ENCODE data around the gene ASTN1.

Gene ASTN1

GRCh38 chr1:176897350-176898236, 266.9 kb downstream of the ASTN1 start:
- H3K27ac Mint-ChIP-seq, result no peak overlapping the region
- H3K4me3 Mint-ChIP-seq, result no peak overlapping the region
- no peaks in the 10 kb centered on the region for H3K9me3 Mint-ChIP-seq
- H3K36me3 Mint-ChIP-seq (ENCODE audit: low read depth), result no peaks in the 10 kb centered on the region
- peaks cover 6% of the 10 kb centered on the region for H3K4me1 Mint-ChIP-seq (ENCODE audit: low read depth)
- H3K27me3 Mint-ChIP-seq (ENCODE audit: low read depth), result no peaks in the 10 kb centered on the region

DNA sequence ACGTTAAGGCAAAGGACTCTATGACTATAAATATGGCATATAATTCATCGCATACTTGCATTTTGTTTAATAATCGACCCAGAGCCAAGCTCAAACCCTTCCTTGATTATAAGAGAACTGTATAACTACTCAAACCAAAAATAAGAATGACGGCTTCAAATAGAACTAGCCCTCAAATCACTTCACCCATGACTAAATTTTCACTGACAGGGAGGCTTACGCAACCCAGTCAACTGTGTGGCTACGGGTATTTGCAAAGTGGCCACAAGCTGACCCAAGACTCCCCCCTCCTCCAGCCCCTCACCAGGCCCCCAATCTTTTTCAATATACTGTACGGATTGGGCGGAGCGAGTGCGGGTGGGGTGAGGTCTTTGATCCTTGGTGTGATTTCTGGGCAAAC, 268.3 kb downstream of the ASTN1 start:
- peaks cover 6% of the 10 kb centered on the region for H3K4me1 Mint-ChIP-seq (ENCODE audit: low read depth)
- no peaks in the 10 kb centered on the region for H3K36me3 Mint-ChIP-seq (ENCODE audit: low read depth)
- H3K27ac Mint-ChIP-seq, result no peak overlapping the region

DNA sequence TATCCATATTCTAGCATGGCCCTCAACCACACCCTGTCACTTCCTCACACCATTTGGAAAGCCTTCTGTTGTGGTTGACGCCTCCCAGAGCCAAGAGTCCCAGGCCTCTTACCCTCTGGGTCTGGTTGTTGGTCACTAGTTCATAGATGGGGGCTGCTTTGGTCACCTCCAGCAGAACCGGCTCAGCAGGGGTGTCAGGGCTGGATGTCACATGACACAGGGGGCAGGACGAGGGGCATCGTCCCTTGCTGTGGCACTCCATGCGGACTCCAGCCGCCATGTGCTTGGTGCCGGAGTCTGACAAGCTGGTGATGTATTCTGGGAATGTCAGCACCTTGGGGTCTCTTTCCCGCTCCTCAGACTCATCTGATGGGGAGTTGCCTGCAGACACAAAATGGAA, 270.1 kb downstream of the ASTN1 start:
- peaks cover 6% of the 10 kb centered on the region for H3K4me1 Mint-ChIP-seq (ENCODE audit: low read depth)
- H3K27ac Mint-ChIP-seq, result no peak overlapping the region
- H3K9me3 Mint-ChIP-seq, result no peaks in the 10 kb centered on the region

More for the DNA sequence above, 268.3 kb downstream of the ASTN1 start:
- Mint-ChIP-seq H3K9me3 (no peaks in the 10 kb centered on the region), H3K4me3 (no peak overlapping the region), H3K27me3 (ENCODE audit: low read depth) (no peaks in the 10 kb centered on the region)

DNA sequence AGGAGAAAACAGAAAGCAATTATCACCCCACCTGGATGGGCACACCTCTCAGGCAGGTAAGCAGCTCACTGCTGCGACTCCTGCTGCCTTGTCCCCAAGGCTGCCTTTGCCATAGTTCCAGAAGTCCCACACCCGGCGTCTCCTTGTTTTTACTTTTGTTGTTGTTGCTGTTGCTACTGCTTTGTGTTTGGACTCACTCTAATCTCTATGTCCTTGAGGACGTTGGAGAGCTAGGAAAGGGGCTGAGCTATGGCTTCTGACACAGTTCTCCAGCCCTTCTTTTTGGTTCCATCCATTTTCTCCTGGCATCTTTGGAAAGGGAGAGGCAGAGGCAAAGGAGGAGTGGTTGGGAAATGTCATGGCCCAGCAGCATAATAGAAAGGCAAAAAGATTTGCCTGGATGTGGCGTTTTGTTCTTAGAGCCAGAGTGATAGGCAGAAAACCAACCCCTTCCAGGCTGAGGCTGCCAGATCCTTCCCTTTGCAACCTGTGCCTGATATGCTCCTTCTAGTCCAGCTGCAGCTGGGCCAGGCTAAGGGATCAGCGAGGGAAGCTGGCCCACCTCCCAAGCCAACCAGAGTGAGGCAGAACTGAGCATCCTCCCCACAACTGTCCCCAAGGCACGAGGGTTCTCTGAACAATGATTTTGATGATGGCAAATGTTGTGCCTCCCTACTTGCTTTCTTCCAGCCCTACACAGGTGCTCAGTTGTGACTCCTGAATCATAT, 270.7 kb downstream of the ASTN1 start:
- Mint-ChIP-seq H3K9me3 (no peaks in the 10 kb centered on the region), H3K36me3 (ENCODE audit: low read depth) (no peaks in the 10 kb centered on the region)

More for the DNA sequence above, 270.1 kb downstream of the ASTN1 start:
- H3K4me3 Mint-ChIP-seq, result no peak overlapping the region
- no peaks in the 10 kb centered on the region for H3K27me3 Mint-ChIP-seq (ENCODE audit: low read depth)
- no peaks in the 10 kb centered on the region for H3K36me3 Mint-ChIP-seq (ENCODE audit: low read depth)

GRCh38 chr1:176888471-176889032, 276.0 kb downstream of the ASTN1 start:
- H3K9me3 Mint-ChIP-seq, result no peaks in the 10 kb centered on the region
- H3K27me3 Mint-ChIP-seq (ENCODE audit: low read depth), result no peaks in the 10 kb centered on the region
- no peak overlapping the region for H3K27ac Mint-ChIP-seq
- no peaks in the 10 kb centered on the region for H3K4me1 Mint-ChIP-seq (ENCODE audit: low read depth)
- H3K4me3 Mint-ChIP-seq, result no peak overlapping the region
- H3K36me3 Mint-ChIP-seq (ENCODE audit: low read depth), result no peaks in the 10 kb centered on the region

More for the DNA sequence above, 270.7 kb downstream of the ASTN1 start:
- peaks cover 6% of the 10 kb centered on the region for H3K4me1 Mint-ChIP-seq (ENCODE audit: low read depth)
- no peaks in the 10 kb centered on the region for H3K27me3 Mint-ChIP-seq (ENCODE audit: low read depth)
- no peak overlapping the region for H3K4me3 Mint-ChIP-seq
- H3K27ac Mint-ChIP-seq, result no peak overlapping the region

- no peaks in the 10 kb centered on the region for H3K9me3 Mint-ChIP-seq
- H3K36me3 Mint-ChIP-seq (ENCODE audit: low read depth), result no peaks in the 10 kb centered on the region
- no peaks in the 10 kb centered on the region for H3K27me3 Mint-ChIP-seq (ENCODE audit: low read depth)
- H3K27ac Mint-ChIP-seq, result no peak overlapping the region
- H3K4me1 Mint-ChIP-seq (ENCODE audit: low read depth), result no peaks in the 10 kb centered on the region
- no peak overlapping the region for H3K4me3 Mint-ChIP-seq
Measured at GRCh38 chr1:176885751-176886150, 278.8 kb downstream of the ASTN1 start.

DNA sequence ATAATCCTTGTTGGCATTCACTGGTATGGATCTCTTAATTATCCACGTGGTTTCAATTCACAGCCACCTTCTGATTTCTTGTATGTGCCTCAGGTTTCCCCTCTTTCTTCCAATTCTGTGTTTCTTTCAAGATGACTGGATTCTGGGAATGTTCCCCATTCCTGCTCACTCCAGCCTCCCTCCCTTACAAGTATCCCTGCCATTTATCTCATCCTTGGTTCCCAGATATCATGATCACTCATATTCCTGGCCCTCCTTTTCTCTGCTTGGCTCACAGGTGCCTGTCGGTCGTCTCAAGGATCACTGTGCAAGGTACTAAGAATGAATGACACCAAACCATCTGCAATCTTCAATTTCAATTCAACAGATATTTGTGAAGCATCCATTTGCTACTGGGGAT, 279.2 kb downstream of the ASTN1 start:
- Mint-ChIP-seq H3K27ac (no peak overlapping the region), H3K4me3 (no peak overlapping the region), H3K4me1 (ENCODE audit: low read depth) (no peaks in the 10 kb centered on the region), H3K36me3 (ENCODE audit: low read depth) (no peaks in the 10 kb centered on the region), H3K27me3 (ENCODE audit: low read depth) (no peaks in the 10 kb centered on the region), H3K9me3 (no peaks in the 10 kb centered on the region)

DNA sequence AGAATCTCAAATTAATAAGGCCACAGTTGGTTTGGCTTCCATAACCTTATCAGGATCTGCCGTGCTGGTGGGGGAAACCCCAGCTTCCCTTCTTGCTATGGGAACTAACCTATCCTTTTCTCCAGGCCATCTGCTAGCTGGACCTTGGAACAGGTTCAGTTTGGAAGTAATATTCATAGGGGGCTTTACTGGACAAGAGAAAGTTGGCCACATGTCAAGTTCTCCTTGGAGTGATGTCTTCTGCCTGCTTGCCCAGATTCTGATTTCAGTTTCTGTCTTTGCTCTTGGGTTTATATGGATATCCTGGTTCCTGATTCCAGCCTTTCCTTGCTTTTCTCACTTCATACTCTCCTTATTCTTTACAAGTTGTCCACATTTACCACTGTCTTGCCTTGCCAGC, 279.6 kb downstream of the ASTN1 start:
- Mint-ChIP-seq H3K9me3 (no peaks in the 10 kb centered on the region), H3K27ac (no peak overlapping the region), H3K27me3 (ENCODE audit: low read depth) (no peaks in the 10 kb centered on the region), H3K4me3 (no peak overlapping the region), H3K4me1 (ENCODE audit: low read depth) (no peaks in the 10 kb centered on the region), H3K36me3 (ENCODE audit: low read depth) (no peaks in the 10 kb centered on the region)

DNA sequence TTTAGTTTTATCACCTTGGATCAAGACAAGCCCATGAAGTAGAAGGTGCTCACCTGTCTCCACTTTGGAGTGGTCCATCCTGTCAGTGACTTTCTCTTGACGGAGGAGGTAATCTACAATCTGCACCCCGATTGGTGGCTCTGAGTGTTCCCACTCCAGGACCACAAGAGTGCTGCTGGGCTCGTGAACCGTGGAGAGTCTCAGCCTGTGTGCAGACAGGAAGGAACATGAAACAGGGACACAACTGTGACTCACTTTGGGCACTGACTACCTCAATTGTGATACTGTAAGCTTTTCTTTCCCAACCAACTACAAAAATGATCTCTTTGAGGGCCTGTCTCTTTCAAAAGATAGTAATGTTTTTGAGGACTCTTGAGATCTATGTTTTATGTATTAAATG, 280.2 kb downstream of the ASTN1 start:
- no peaks in the 10 kb centered on the region for H3K4me1 Mint-ChIP-seq (ENCODE audit: low read depth)
- H3K27ac Mint-ChIP-seq, result no peak overlapping the region
- H3K4me3 Mint-ChIP-seq, result no peak overlapping the region
- H3K36me3 Mint-ChIP-seq (ENCODE audit: low read depth), result no peaks in the 10 kb centered on the region
- H3K27me3 Mint-ChIP-seq (ENCODE audit: low read depth), result no peaks in the 10 kb centered on the region
- no peaks in the 10 kb centered on the region for H3K9me3 Mint-ChIP-seq

GRCh38 chr1:176880955-176881595, 283.4 kb downstream of the ASTN1 start:
- no peaks in the 10 kb centered on the region for H3K36me3 Mint-ChIP-seq (ENCODE audit: low read depth)
- no peaks in the 10 kb centered on the region for H3K9me3 Mint-ChIP-seq
- H3K4me1 Mint-ChIP-seq (ENCODE audit: low read depth), result no peaks in the 10 kb centered on the region
- no peak overlapping the region for H3K4me3 Mint-ChIP-seq
- H3K27ac Mint-ChIP-seq, result no peak overlapping the region
- H3K27me3 Mint-ChIP-seq (ENCODE audit: low read depth), result no peaks in the 10 kb centered on the region

DNA sequence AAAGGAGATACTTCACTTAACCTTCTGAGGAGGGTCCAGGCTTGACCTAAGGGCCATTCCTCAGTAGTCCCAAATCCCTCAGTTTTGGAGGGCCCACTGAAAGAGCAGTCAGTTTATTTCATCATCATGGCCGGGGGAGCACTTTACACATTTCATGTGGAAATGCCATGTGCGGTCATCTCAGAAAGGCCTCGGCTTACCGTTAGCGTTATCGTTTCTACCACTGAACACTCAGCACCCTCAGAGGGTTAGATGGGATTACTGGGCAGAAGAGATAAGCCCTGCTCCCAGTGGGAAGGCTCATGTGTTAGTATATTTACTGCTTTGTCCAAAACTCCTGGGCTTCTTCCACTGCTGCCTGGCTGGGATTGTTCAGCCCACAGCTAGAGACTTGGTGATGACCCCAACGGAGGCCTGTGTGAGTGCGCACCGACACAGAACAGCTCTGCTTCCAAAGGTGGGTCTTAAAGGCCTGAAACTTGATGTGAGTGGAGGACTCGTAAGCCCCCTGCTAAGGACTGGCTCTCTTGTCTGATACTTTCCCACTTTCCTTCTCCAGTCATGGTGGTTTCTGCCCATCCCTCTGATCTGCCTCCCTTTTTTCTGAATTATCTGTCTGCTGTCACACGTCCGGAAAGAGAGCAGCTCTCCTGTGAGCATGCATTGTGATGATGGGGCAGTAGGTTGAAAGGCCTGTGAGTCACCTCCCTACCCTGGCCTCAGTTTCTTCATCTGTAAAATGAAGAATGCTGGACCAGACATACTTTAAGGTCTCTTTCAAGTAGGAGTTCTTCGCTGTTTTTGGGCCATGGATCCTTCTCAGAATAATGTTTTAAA, 284.5 kb downstream of the ASTN1 start:
- no peaks in the 10 kb centered on the region for H3K36me3 Mint-ChIP-seq (ENCODE audit: low read depth)
- H3K4me3 Mint-ChIP-seq, result no peak overlapping the region
- no peak overlapping the region for H3K27ac Mint-ChIP-seq
- no peaks in the 10 kb centered on the region for H3K4me1 Mint-ChIP-seq (ENCODE audit: low read depth)
- H3K27me3 Mint-ChIP-seq (ENCODE audit: low read depth), result no peaks in the 10 kb centered on the region
- H3K9me3 Mint-ChIP-seq, result no peaks in the 10 kb centered on the region

- Mint-ChIP-seq H3K27ac (no peak overlapping the region), H3K9me3 (no peaks in the 10 kb centered on the region), H3K4me3 (no peak overlapping the region), H3K4me1 (ENCODE audit: low read depth) (no peaks in the 10 kb centered on the region), H3K27me3 (ENCODE audit: low read depth) (no peaks in the 10 kb centered on the region), H3K36me3 (ENCODE audit: low read depth) (no peaks in the 10 kb centered on the region)
Measured at GRCh38 chr1:176878750-176879536, 285.6 kb downstream of the ASTN1 start.

GRCh38 chr1:176877557-176877956, 287.0 kb downstream of the ASTN1 start:
- Mint-ChIP-seq H3K9me3 (no peaks in the 10 kb centered on the region), H3K36me3 (ENCODE audit: low read depth) (no peaks in the 10 kb centered on the region), H3K4me3 (no peak overlapping the region)

More at GRCh38 chr1:176877557-176877956, 287.0 kb downstream of the ASTN1 start:
- no peaks in the 10 kb centered on the region for H3K4me1 Mint-ChIP-seq (ENCODE audit: low read depth)
- no peak overlapping the region for H3K27ac Mint-ChIP-seq
- no peaks in the 10 kb centered on the region for H3K27me3 Mint-ChIP-seq (ENCODE audit: low read depth)

Measured in T-helper 1 cell treated with Interleukin-12 subunit alpha and Interleukin-12 subunit beta and Interleukin-4 antibody, amounts not matched to agents 30 μg/mL and 1 μg/mL, for 36 hours (primary cell).